ENCODE measurements around the gene SIK3.

The SIK3 gene

GRCh38 chr11:117017456-117017855, 80.8 kb downstream of the SIK3 start:
- H3K4me1 ChIP-seq (ENCODE audit: insufficient read depth, low read length) = no peaks in the 10 kb centered on the region
- H3K27me3 ChIP-seq (ENCODE audit: insufficient read depth, low read length) = no peaks in the 10 kb centered on the region
- H2AFZ ChIP-seq (ENCODE audit: low read depth, low read length) = no peak overlapping the region
- no peak overlapping the region for H3K4me3 ChIP-seq (ENCODE audit: low read length)
- H3K36me3 ChIP-seq (ENCODE audit: insufficient read depth, low read length) = no peaks in the 10 kb centered on the region
- H3K9me3 ChIP-seq (ENCODE audit: low read length) = no peaks in the 10 kb centered on the region

GRCh38 chr11:117016747-117017146, 81.5 kb downstream of the SIK3 start:
- no peak overlapping the region for H3K4me3 ChIP-seq (ENCODE audit: low read length)
- H2AFZ ChIP-seq (ENCODE audit: low read depth, low read length) = no peak overlapping the region
- no peaks in the 10 kb centered on the region for H3K9me3 ChIP-seq (ENCODE audit: low read length)

GRCh38 chr11:117016246-117016645, 82.0 kb downstream of the SIK3 start:
- no peak overlapping the region for H2AFZ ChIP-seq (ENCODE audit: low read depth, low read length)
- H3K27me3 ChIP-seq (ENCODE audit: insufficient read depth, low read length) = no peaks in the 10 kb centered on the region

More at GRCh38 chr11:117016747-117017146, 81.5 kb downstream of the SIK3 start:
- Histone ChIP-seq H3K4me1 (ENCODE audit: insufficient read depth, low read length) (no peaks in the 10 kb centered on the region), H3K36me3 (ENCODE audit: insufficient read depth, low read length) (no peaks in the 10 kb centered on the region), H3K27me3 (ENCODE audit: insufficient read depth, low read length) (no peaks in the 10 kb centered on the region)

GRCh38 chr11:117011541-117011898, 86.7 kb downstream of the SIK3 start:
- Histone ChIP-seq H3K27me3 (ENCODE audit: insufficient read depth, low read length) (no peaks in the 10 kb centered on the region), H3K4me3 (ENCODE audit: low read length) (no peak overlapping the region), H3K9me3 (ENCODE audit: low read length) (no peaks in the 10 kb centered on the region), H2AFZ (ENCODE audit: low read depth, low read length) (no peak overlapping the region), H3K36me3 (ENCODE audit: insufficient read depth, low read length) (no peaks in the 10 kb centered on the region), H3K4me1 (ENCODE audit: insufficient read depth, low read length) (no peaks in the 10 kb centered on the region)

More at GRCh38 chr11:117016246-117016645, 82.0 kb downstream of the SIK3 start:
- H3K36me3 ChIP-seq (ENCODE audit: insufficient read depth, low read length) = no peaks in the 10 kb centered on the region
- no peaks in the 10 kb centered on the region for H3K9me3 ChIP-seq (ENCODE audit: low read length)
- H3K4me3 ChIP-seq (ENCODE audit: low read length) = no peak overlapping the region
- H3K4me1 ChIP-seq (ENCODE audit: insufficient read depth, low read length) = no peaks in the 10 kb centered on the region

- Histone ChIP-seq H3K27me3 (ENCODE audit: insufficient read depth, low read length) (no peaks in the 10 kb centered on the region), H2AFZ (ENCODE audit: low read depth, low read length) (no peak overlapping the region), H3K36me3 (ENCODE audit: insufficient read depth, low read length) (no peaks in the 10 kb centered on the region), H3K4me1 (ENCODE audit: insufficient read depth, low read length) (no peaks in the 10 kb centered on the region), H3K9me3 (ENCODE audit: low read length) (no peaks in the 10 kb centered on the region), H3K4me3 (ENCODE audit: low read length) (no peak overlapping the region)
Measured at GRCh38 chr11:117010808-117011540, 87.3 kb downstream of the SIK3 start.

GRCh38 chr11:117009905-117010605, 88.2 kb downstream of the SIK3 start:
- Histone ChIP-seq H2AFZ (ENCODE audit: low read depth, low read length) (no peak overlapping the region), H3K4me3 (ENCODE audit: low read length) (no peak overlapping the region), H3K27me3 (ENCODE audit: insufficient read depth, low read length) (no peaks in the 10 kb centered on the region), H3K9me3 (ENCODE audit: low read length) (no peaks in the 10 kb centered on the region), H3K4me1 (ENCODE audit: insufficient read depth, low read length) (no peaks in the 10 kb centered on the region), H3K36me3 (ENCODE audit: insufficient read depth, low read length) (no peaks in the 10 kb centered on the region)

GRCh38 chr11:117005758-117006157, 92.5 kb downstream of the SIK3 start:
- H3K9me3 ChIP-seq (ENCODE audit: low read length) = no peaks in the 10 kb centered on the region
- H3K27me3 ChIP-seq (ENCODE audit: insufficient read depth, low read length) = no peaks in the 10 kb centered on the region
- no peaks in the 10 kb centered on the region for H3K36me3 ChIP-seq (ENCODE audit: insufficient read depth, low read length)
- H2AFZ ChIP-seq (ENCODE audit: low read depth, low read length) = no peak overlapping the region
- H3K4me3 ChIP-seq (ENCODE audit: low read length) = no peak overlapping the region
- H3K4me1 ChIP-seq (ENCODE audit: insufficient read depth, low read length) = no peaks in the 10 kb centered on the region

- Histone ChIP-seq H3K9me3 (ENCODE audit: low read length) (no peaks in the 10 kb centered on the region), H3K4me1 (ENCODE audit: insufficient read depth, low read length) (no peaks in the 10 kb centered on the region), H2AFZ (ENCODE audit: low read depth, low read length) (no peak overlapping the region), H3K36me3 (ENCODE audit: insufficient read depth, low read length) (no peaks in the 10 kb centered on the region), H3K4me3 (ENCODE audit: low read length) (no peak overlapping the region), H3K27me3 (ENCODE audit: insufficient read depth, low read length) (no peaks in the 10 kb centered on the region)
Measured at GRCh38 chr11:117002639-117003299, 95.5 kb downstream of the SIK3 start.

GRCh38 chr11:117000014-117000737, 98.1 kb downstream of the SIK3 start:
- H3K36me3 ChIP-seq (ENCODE audit: insufficient read depth, low read length) = no peaks in the 10 kb centered on the region
- no peaks in the 10 kb centered on the region for H3K27me3 ChIP-seq (ENCODE audit: insufficient read depth, low read length)
- H3K4me3 ChIP-seq (ENCODE audit: low read length) = no peak overlapping the region
- H2AFZ ChIP-seq (ENCODE audit: low read depth, low read length) = no peak overlapping the region
- H3K4me1 ChIP-seq (ENCODE audit: insufficient read depth, low read length) = no peaks in the 10 kb centered on the region
- H3K9me3 ChIP-seq (ENCODE audit: low read length) = no peaks in the 10 kb centered on the region

- no peaks in the 10 kb centered on the region for H3K36me3 ChIP-seq (ENCODE audit: insufficient read depth, low read length)
- peaks cover 18% of the 10 kb centered on the region for H3K4me1 ChIP-seq (ENCODE audit: insufficient read depth, low read length)
- no peak overlapping the region for H3K4me3 ChIP-seq (ENCODE audit: low read length)
- no peak overlapping the region for H2AFZ ChIP-seq (ENCODE audit: low read depth, low read length)
- no peaks in the 10 kb centered on the region for H3K9me3 ChIP-seq (ENCODE audit: low read length)
- H3K27me3 ChIP-seq (ENCODE audit: insufficient read depth, low read length) = no peaks in the 10 kb centered on the region
Measured at GRCh38 chr11:116997071-116997470, 101.2 kb downstream of the SIK3 start.

- Histone ChIP-seq H3K4me3 (ENCODE audit: low read length) (no peak overlapping the region), H3K4me1 (ENCODE audit: insufficient read depth, low read length) (peaks cover 29% of the 10 kb centered on the region), H2AFZ (ENCODE audit: low read depth, low read length) (no peak overlapping the region), H3K27me3 (ENCODE audit: insufficient read depth, low read length) (no peaks in the 10 kb centered on the region), H3K36me3 (ENCODE audit: insufficient read depth, low read length) (no peaks in the 10 kb centered on the region), H3K9me3 (ENCODE audit: low read length) (no peaks in the 10 kb centered on the region)
Measured at GRCh38 chr11:116994195-116994594, 104.0 kb downstream of the SIK3 start.

- no peaks in the 10 kb centered on the region for H3K9me3 ChIP-seq (ENCODE audit: low read length)
- no peaks in the 10 kb centered on the region for H3K27me3 ChIP-seq (ENCODE audit: insufficient read depth, low read length)
- H3K4me1 ChIP-seq (ENCODE audit: insufficient read depth, low read length) = peaks cover 29% of the 10 kb centered on the region
- no peaks in the 10 kb centered on the region for H3K36me3 ChIP-seq (ENCODE audit: insufficient read depth, low read length)
- H2AFZ ChIP-seq (ENCODE audit: low read depth, low read length) = no peak overlapping the region
- H3K4me3 ChIP-seq (ENCODE audit: low read length) = peak overlapping the region; percentile 23
Measured at GRCh38 chr11:116993599-116993998, 104.6 kb downstream of the SIK3 start.

- Histone ChIP-seq H3K9me3 (ENCODE audit: low read length) (no peaks in the 10 kb centered on the region), H2AFZ (ENCODE audit: low read depth, low read length) (no peak overlapping the region), H3K4me1 (ENCODE audit: insufficient read depth, low read length) (peaks cover 29% of the 10 kb centered on the region), H3K4me3 (ENCODE audit: low read length) (no peak overlapping the region), H3K36me3 (ENCODE audit: insufficient read depth, low read length) (no peaks in the 10 kb centered on the region), H3K27me3 (ENCODE audit: insufficient read depth, low read length) (no peaks in the 10 kb centered on the region)
Measured at GRCh38 chr11:116991491-116991890, 106.7 kb downstream of the SIK3 start.

Data from neuron (in vitro differentiated cells).